Dedifferentiated amniotic fluid mesenchymal stem cell (primary cell): ENCODE results near the gene JAKMIP3.

Experiments
- DNase-seq: peaks from one replicate; pipeline ENCODE4 v3.0.0-alpha.2; 2016; ENCODE audit errors: extremely low spot score

JAKMIP3 gene

GRCh38 chr10:132043861-132044695, 21.7 kb upstream of the JAKMIP3 start:
- no peak for DNase-seq

GRCh38 chr10:132044803-132045202, 20.9 kb upstream of the JAKMIP3 start:
- no peak for DNase-seq

- no peak for DNase-seq
These were observed 20.4 kb upstream of the JAKMIP3 start for GRCh38 chr10:132045324-132045723.

- DNase-seq: no peak
These were observed 18.0 kb upstream of the JAKMIP3 start for GRCh38 chr10:132047575-132048293.

- DNase-seq: no peak
These were observed 17.5 kb upstream of the JAKMIP3 start for GRCh38 chr10:132048294-132048667.

- no peak for DNase-seq
These were observed 15.6 kb upstream of the JAKMIP3 start for GRCh38 chr10:132050191-132050590.

- no peak for DNase-seq
These were observed 13.6 kb upstream of the JAKMIP3 start for GRCh38 chr10:132052124-132052523.

GRCh38 chr10:132054564-132054963, 11.2 kb upstream of the JAKMIP3 start:
- no peak for DNase-seq

GRCh38 chr10:132055616-132056015, 10.1 kb upstream of the JAKMIP3 start:
- no peak for DNase-seq

- DNase-seq: no peak
These were observed 9.1 kb upstream of the JAKMIP3 start for GRCh38 chr10:132056663-132057062.

- DNase-seq: no peak
These were observed 8.5 kb upstream of the JAKMIP3 start for GRCh38 chr10:132057191-132057681.

- DNase-seq: no peak
These were observed 7.5 kb upstream of the JAKMIP3 start for GRCh38 chr10:132058111-132058745.

GRCh38 chr10:132058793-132059759, 6.7 kb upstream of the JAKMIP3 start:
- DNase-seq: no peak

- no peak for DNase-seq
These were observed 5.8 kb upstream of the JAKMIP3 start for GRCh38 chr10:132059760-132060508.

- no peak for DNase-seq
These were observed 4.7 kb upstream of the JAKMIP3 start for GRCh38 chr10:132061030-132061429.

- DNase-seq: no peak
These were observed 4.3 kb upstream of the JAKMIP3 start for GRCh38 chr10:132061465-132061864.

- no peak for DNase-seq
These were observed 3.6 kb upstream of the JAKMIP3 start for GRCh38 chr10:132062116-132062515.

GRCh38 chr10:132062641-132063390, 2.9 kb upstream of the JAKMIP3 start:
- DNase-seq: no peak

- DNase-seq: no peak
These were observed 2.3 kb upstream of the JAKMIP3 start for GRCh38 chr10:132063432-132063831.
